ENCODE measurements around the gene OTOS.

- no peak for TF ChIP-seq CTCF (conservative IDR thresholded peaks at IDR 0.05 in 1 of 2, IDR thresholded peaks at IDR 0.05 in 1 of 2; ENCODE audit: extremely low read depth in 1 of 2, insufficient read depth in 1 of 2, low read depth in 1 of 2, low read length in 2 of 2)
- no peak for TF ChIP-seq EZH2 (IDR thresholded peaks at IDR 0.05; ENCODE audit: borderline replicate concordance, low read length)
Observed at GRCh38 chr2:240157147-240157470, 16.7 kb upstream of the OTOS start.

Data from mammary epithelial cell (primary cell).